Ishikawa (cell line): ENCODE results near the gene HOXB2.

Experiments
- CEBPB ChIP-seq: IDR thresholded peaks from 2 replicates; pipeline ENCODE4 v1.6.1; 2012
- CREB1 ChIP-seq: IDR thresholded peaks from 2 replicates; pipeline ENCODE4 v1.6.1; 2012; ENCODE audit warnings: low read depth
- EP300 ChIP-seq: IDR thresholded peaks from 2 replicates; pipeline ENCODE4 v1.6.1; 2012; ENCODE audit warnings: borderline replicate concordance
- FOXM1 ChIP-seq: IDR thresholded peaks from 2 replicates; pipeline ENCODE4 v1.6.1; 2012; ENCODE audit warnings: low read depth, borderline replicate concordance
- MAX ChIP-seq: IDR thresholded peaks from 2 replicates; pipeline ENCODE4 v1.6.1; 2012
- NFIC ChIP-seq: IDR thresholded peaks from 2 replicates; pipeline ENCODE4 v1.6.1; 2012
- RAD21 ChIP-seq: IDR thresholded peaks from 2 replicates; pipeline ENCODE4 v1.6.1; 2012; ENCODE audit warnings: low read depth
- REST ChIP-seq: IDR thresholded peaks from 2 replicates; pipeline ENCODE4 v1.6.1; 2012; ENCODE audit warnings: low read depth, mild to moderate bottlenecking
- TAF1 ChIP-seq: IDR thresholded peaks from 2 replicates; pipeline ENCODE4 v1.6.1; 2012; ENCODE audit warnings: low read depth, mild to moderate bottlenecking
- TCF12 ChIP-seq: IDR thresholded peaks from 2 replicates; pipeline ENCODE4 v1.6.1; 2012; ENCODE audit warnings: low read depth
- TEAD4 ChIP-seq: IDR thresholded peaks from 2 replicates; pipeline ENCODE4 v1.6.1; 2012
- USF1 ChIP-seq: IDR thresholded peaks from 2 replicates; pipeline ENCODE4 v1.6.1; 2012
- YY1 ChIP-seq: IDR thresholded peaks from 2 replicates; pipeline ENCODE4 v1.6.1; 2012; ENCODE audit warnings: low read depth
- ZBTB7A ChIP-seq: IDR thresholded peaks from 2 replicates; pipeline ENCODE4 v1.6.1; 2012; ENCODE audit warnings: low read depth

HOXB2 gene

DNA sequence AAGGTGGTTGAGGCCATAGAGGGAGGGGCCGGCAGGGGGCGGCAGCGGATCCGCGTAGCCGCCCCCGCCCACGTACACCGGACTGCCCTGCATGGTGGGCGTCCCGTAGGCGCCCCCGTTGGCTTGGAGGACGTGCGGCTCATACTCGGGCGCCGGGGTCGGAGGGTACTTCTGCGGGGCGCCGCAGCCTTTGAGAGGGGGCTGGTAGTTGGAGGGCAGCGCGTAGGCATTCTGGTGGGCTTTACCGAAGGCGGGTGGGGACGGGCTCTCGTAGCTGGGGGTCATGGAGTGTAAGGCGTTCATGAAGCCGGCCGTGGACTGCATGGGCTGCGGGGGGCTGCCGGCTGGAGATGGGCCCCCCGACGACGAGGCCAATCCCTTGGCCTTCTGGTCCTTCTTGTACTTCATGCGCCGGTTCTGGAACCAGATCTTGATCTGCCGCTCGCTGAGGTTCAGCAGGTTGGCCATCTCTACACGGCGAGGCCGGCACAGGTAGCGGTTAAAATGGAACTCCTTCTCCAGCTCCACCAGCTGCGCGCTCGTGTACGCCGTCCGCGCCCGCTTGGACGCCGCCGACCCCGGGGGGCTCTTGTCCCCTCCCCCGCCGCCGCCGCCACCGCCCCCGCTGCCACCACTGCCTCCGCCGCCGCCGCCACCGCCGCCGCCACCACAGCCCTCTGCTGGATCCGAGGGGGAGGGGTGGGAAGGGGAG is 5.7 kb upstream of the HOXB2 start:
- no peak for TF ChIP-seq YY1
- TF ChIP-seq TAF1: no peak
- TF ChIP-seq CEBPB: no peak
- TF ChIP-seq REST: no peak
- no peak for TF ChIP-seq RAD21

GRCh38 chr17:48549914-48550501 is 5.1 kb upstream of the HOXB2 start:
- no peak for TF ChIP-seq USF1
- TF ChIP-seq YY1: no peak
- TF ChIP-seq MAX: no peak
- no peak for TF ChIP-seq FOXM1
- no peak for TF ChIP-seq REST
- TF ChIP-seq RAD21: no peak
- no peak for TF ChIP-seq EP300
- TF ChIP-seq CREB1: no peak
- TF ChIP-seq TAF1: no peak
- no peak for TF ChIP-seq TCF12
- no peak for TF ChIP-seq CEBPB

DNA sequence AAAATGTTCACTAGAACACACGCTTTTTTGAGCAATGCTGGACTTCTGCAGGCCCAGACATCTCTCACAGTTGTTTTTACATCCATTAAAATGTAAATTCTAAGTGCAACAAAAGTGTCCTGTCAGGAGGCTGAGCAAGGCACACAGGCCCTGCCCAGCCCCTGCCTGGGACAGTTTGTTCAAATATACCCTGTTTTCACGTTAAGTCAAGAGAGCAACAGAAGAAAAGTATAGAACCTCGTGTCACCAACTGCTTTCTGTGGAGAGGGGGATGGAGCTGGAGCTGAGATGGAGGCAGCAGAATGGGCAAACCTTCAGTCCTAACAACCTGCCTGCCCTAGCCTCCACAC is 4.3 kb upstream of the HOXB2 start:
- TF ChIP-seq RAD21 (no peak), ZBTB7A (no peak)

DNA sequence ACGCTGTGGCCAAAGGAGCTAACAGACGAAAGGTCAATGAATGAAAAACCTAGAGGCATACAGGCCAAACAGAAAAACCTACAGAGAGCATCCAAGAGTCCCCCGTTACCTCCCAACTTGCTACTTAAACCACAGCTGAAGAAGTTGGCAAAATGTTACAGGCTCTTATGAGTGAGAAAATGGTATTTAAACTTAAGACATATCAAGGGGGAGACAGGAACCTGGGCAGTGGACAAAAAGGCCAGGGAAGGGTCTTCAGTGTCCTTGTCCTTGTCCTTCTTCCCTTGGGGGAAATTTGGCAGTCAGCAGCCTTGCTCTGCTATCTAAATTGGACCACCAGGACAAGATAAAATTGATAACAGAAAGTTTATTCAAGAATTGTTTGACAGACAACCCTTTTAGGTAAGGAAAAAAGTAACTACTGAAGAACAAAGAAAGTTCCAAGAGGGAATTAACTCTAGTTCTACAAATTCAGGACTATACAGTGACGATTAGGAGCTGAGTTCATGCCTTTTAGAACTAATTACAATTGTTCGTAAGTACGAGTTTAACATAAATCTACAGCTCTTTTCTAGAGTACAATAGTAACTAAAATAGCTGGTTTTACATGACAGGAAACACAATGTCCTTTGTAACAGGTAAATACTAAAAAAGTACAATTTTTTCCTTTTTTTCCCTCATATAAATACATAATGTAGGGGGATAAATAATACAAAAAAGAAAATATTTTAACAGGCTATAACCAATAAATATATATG is 3.8 kb upstream of the HOXB2 start:
- TF ChIP-seq ZBTB7A (no peak), TEAD4 (no peak), TCF12 (no peak), MAX (no peak), RAD21 (no peak), NFIC (no peak)

- peak; percentile 43 for TF ChIP-seq USF1
- TF ChIP-seq NFIC: no peak; the same call in 1 of the 2 replicates
Measured at GRCh38 chr17:48547808-48548522, 3.1 kb upstream of the HOXB2 start.

GRCh38 chr17:48546924-48547807 is 2.3 kb upstream of the HOXB2 start:
- TF ChIP-seq TEAD4 (0 out of 2 replicates have a peak, but pooled peaks have one; percentile 22), TCF12 (peak; percentile 28; the same call in 1 of the 2 replicates), EP300 (peak; percentile 32; the same call in 1 of the 2 replicates), NFIC (peak; percentile 45; the same call in 1 of the 2 replicates), YY1 (no peak)
